OCI-LY7 (cell line): ENCODE data around the gene DNAJB1. TPM values are rescaled to one million over a fixed set of nuclear protein-coding genes. Genes with fewer than 3 reads are reported as not detected.

Experiments
- BruUV-seq: library from RNA; stranded (reverse); fragments of 400-500 nt; replicated peaks from 2 replicates; lab custom pipeline; 2021; lab: Mats Ljungman, UMichigan
- CTCF ChIA-PET: fragments of 300-600 bp; sonication (Branson Sonifier 250); formaldehyde crosslinking; loops from one replicate; lab custom pipeline; 2022; ENCODE audit warnings: antibody characterized with exemption; ENCODE audit not compliant: unreplicated experiment; lab: Charles Lee
- POLR2A ChIA-PET: fragments of 300-600 bp; sonication (Branson Sonifier 250); formaldehyde crosslinking; loops from one replicate; lab custom pipeline; 2022; ENCODE audit warnings: antibody characterized with exemption; lab: Charles Lee
- DNase-seq: peaks from one replicate; pipeline ENCODE4 v3.0.0-alpha.2; 2015; ENCODE audit warnings: low spot score
- H2AFZ ChIP-seq: fragments of 200-600 bp; sonication (generic), shearing (Covaris generic); 2 replicates; pipeline ENCODE4 v1.6.1; 2014; ENCODE audit warnings: mild to moderate bottlenecking, antibody characterized with exemption, low read length, moderate library complexity
- H3K27ac ChIP-seq: fragments of 200-600 bp; sonication (generic); 2 replicates; pipeline ENCODE4 v1.5.1; 2014; ENCODE audit warnings: mixed run types, low read depth, mild to moderate bottlenecking, moderate library complexity, low read length, inconsistent platforms; ENCODE audit not compliant: poor library complexity, severe bottlenecking
- H3K36me3 ChIP-seq: fragments of 200-600 bp; sonication (generic); 2 replicates; pipeline ENCODE4 v1.6.1; 2014; ENCODE audit warnings: mild to moderate bottlenecking, antibody characterized with exemption, low read length, moderate library complexity, mixed read lengths; ENCODE audit not compliant: insufficient read depth
- H3K4me1 ChIP-seq: fragments of 200-600 bp; sonication (generic); 2 replicates; pipeline ENCODE4 v1.5.1; 2014; ENCODE audit warnings: mild to moderate bottlenecking, low read length; ENCODE audit not compliant: insufficient read depth, poor library complexity, severe bottlenecking
- H3K4me2 ChIP-seq: fragments of 200-600 bp; sonication (generic); 2 replicates; pipeline ENCODE4 v1.6.1; 2014; ENCODE audit warnings: mild to moderate bottlenecking, low read length
- H3K4me3 ChIP-seq: fragments of 200-600 bp; sonication (generic); 2 replicates; pipeline ENCODE4 v1.5.1; 2014; ENCODE audit warnings: mild to moderate bottlenecking, low read depth, low read length; ENCODE audit not compliant: poor library complexity, severe bottlenecking
- H3K79me2 ChIP-seq: fragments of 200-600 bp; sonication (generic); 2 replicates; pipeline ENCODE4 v1.6.1; 2016; ENCODE audit warnings: low read depth, mild to moderate bottlenecking, low read length, moderate library complexity, mixed read lengths; ENCODE audit not compliant: insufficient read depth
- H3K9me2 ChIP-seq: fragments of 200-600 bp; sonication (generic); 2 replicates; pipeline ENCODE4 v1.6.1; 2016; ENCODE audit warnings: mild to moderate bottlenecking, low read length, mixed read lengths; ENCODE audit not compliant: insufficient read depth
- H3K9me3 ChIP-seq: fragments of 200-600 bp; sonication (generic); 2 replicates; pipeline ENCODE4 v1.6.1; 2014; ENCODE audit warnings: mild to moderate bottlenecking, mixed run types, low read length, mixed read lengths
- H4K20me1 ChIP-seq: fragments of 200-600 bp; sonication (generic); 2 replicates; pipeline ENCODE4 v1.6.1; 2014; ENCODE audit warnings: mild to moderate bottlenecking, antibody characterized with exemption, low read length, moderate library complexity, mixed read lengths; ENCODE audit not compliant: insufficient read depth
- CTCF ChIP-seq: fragments of 200-600 bp; sonication (generic); conservative IDR thresholded peaks from 2 replicates; pipeline ENCODE4 v1.5.1; 2014; ENCODE audit warnings: mild to moderate bottlenecking, antibody characterized with exemption, low read length, moderate library complexity, mixed read lengths
- EZH2phosphoT487 ChIP-seq: fragments of 200-600 bp; sonication (generic); IDR thresholded peaks from 2 replicates; pipeline ENCODE4 v1.6.1; 2018; ENCODE audit warnings: low read depth, borderline replicate concordance, mild to moderate bottlenecking, mixed run types, antibody characterized with exemption, low read length, moderate library complexity, mixed read lengths
- intact Hi-C: fragments of 100-400 bp; cut with micrococcal nuclease; formaldehyde crosslinking; loops from one replicate; pipeline ENCODE4 v1.10.0; 2022; ENCODE audit not compliant: unreplicated experiment
- total RNA-seq, 2 experiments: library from RNA; depleted of rRNA in 1 of 2; stranded (reverse); fragments of >200 nt in 1 of 2; shearing (Covaris generic) in 1 of 2; gene quantifications; 2 replicates each; pipeline ENCODE4 v1.2.3, GENCODE V29; 2014 to 2022

Gene DNAJB1
- total RNA-seq, 2 experiments from 2014 or later, result 63.7 to 76.7 TPM

DNA sequence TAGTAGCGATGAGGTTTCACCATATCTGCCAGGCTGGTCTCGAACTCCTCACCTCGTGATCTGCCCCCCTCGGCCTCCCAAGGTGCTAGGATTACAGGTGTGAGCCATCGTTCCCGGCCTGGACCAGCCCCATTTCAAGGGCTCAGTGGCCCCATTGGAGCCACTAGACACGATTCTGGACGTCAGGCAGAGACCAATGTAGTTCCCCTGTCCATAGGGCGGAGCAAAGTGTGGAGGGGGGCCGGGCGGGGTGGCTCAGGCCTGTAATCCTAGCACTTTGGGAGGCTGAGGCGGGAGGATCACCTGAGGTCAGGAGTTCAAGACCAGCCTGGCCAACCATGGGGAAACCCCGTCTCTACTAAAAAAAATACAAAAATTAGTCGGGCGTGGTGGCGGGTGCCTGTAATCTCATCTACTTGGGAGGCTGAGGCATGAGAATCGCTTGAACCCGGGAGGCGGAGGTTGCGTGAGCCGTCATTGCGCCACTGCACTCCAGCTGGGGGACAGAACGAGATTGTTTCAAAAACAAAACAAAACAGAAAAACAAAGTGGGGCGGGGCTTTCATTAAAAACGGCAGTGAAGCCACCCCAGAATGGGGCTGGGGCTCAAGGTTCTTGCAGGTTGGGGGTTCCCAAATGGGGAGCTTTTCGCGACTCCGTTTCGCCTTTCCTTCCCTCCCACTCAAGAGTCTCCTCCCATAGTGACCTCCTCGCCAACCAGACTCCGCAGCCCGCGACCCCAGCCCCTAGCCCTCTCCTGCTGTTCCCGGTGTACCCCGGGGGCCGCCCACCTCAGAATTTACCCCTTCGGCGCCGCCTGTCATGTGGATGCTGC lies 10.4 kb upstream of the DNAJB1 start:
- Histone ChIP-seq H4K20me1 (0 out of 2 replicates have a peak, but pooled peaks cover 5% of the 10 kb centered on the region), H3K79me2 (peaks cover 39% of the 10 kb centered on the region), H3K36me3 (peaks cover 13% of the 10 kb centered on the region), H3K9me3 (no peaks in the 10 kb centered on the region), H3K4me3 (peak overlapping the region; percentile 85), H3K4me2 (peak overlapping the region; percentile 72), H3K27ac (no peak overlapping the region), H3K9me2 (no peaks in the 10 kb centered on the region), H2AFZ (peak overlapping the region; percentile 77), H3K4me1 (peaks cover 42% of the 10 kb centered on the region)
- CTCF ChIA-PET, result no interaction called here
- POLR2A ChIA-PET, result interaction anchor here (0.6 kb wide), 1 partner anchor 17 kb away, joined by 3 read pairs; no protein-coding TSS in a partner anchor
- no TSS peak for BruUV-seq
- no peak for DNase-seq
- TF ChIP-seq EZH2phosphoT487 (no peak), CTCF (no peak)
- intact Hi-C loops, result loop anchor here (1.0 kb wide), 2 partner anchors 10 to 161 kb away; partner anchors contain the start of gene DNAJB1

- H3K27ac ChIP-seq, result no peak overlapping the region
- H3K4me3 ChIP-seq, result no peak overlapping the region
- H2AFZ ChIP-seq, result no peak overlapping the region
- ChIA-PET POLR2A (interaction anchor here (0.6 kb wide), 1 partner anchor 103 kb away, joined by 8 read pairs; no protein-coding TSS in a partner anchor), CTCF (no interaction called here)
- H3K79me2 ChIP-seq, result peaks cover 17% of the 10 kb centered on the region
- H3K4me2 ChIP-seq, result no peak overlapping the region
- no peak for DNase-seq
- 0 out of 2 replicates have a peak, but pooled peaks cover 5% of the 10 kb centered on the region for H4K20me1 ChIP-seq
- intact Hi-C loops, result no loop called here
- H3K4me1 ChIP-seq, result peaks cover 53% of the 10 kb centered on the region
- H3K9me3 ChIP-seq, result no peaks in the 10 kb centered on the region
- TF ChIP-seq EZH2phosphoT487 (no peak), CTCF (no peak)
- H3K9me2 ChIP-seq, result no peaks in the 10 kb centered on the region
- no peaks in the 10 kb centered on the region for H3K36me3 ChIP-seq
- no TSS peak for BruUV-seq
Observed at GRCh38 chr19:14526423-14526822, 8.2 kb upstream of the DNAJB1 start.
